Kidney (tissue), 14 donors: ENCODE data around the gene JDP2. TPM values are rescaled to one million over a fixed set of nuclear protein-coding genes. Genes with fewer than 3 reads are reported as not detected.

ENCODE experiments used
- DNase-seq, 5 donors: peaks; one replicate each; pipeline ENCODE4 v3.0.0-alpha.2; 2013 to 2020
- FAIRE-seq: peaks from 2 replicates; lab custom pipeline; 2012; peaks lifted over from hg19 to GRCh38; lab: Jason Lieb, UNC
- H3K27ac ChIP-seq, 2 donors: one replicate each; pipeline ENCODE4 v1.7.0; 2013; ENCODE audit warnings: low read depth in 2 of 2, low read length in 2 of 2, inconsistent platforms in 1 of 2
- H3K27me3 ChIP-seq: one replicate; pipeline ENCODE4 v1.7.1; 2013; ENCODE audit warnings: low read length, inconsistent platforms; ENCODE audit not compliant: control insufficient read depth, insufficient read depth
- H3K36me3 ChIP-seq, 3 donors: one replicate each; pipeline versions ENCODE4 v1.7.0 to v1.7.1; 2013; ENCODE audit warnings: low read length in 3 of 3, control low read depth in 1 of 3, inconsistent platforms in 1 of 3; ENCODE audit not compliant: insufficient read depth in 3 of 3, control insufficient read depth in 2 of 3
- H3K4me1 ChIP-seq, 3 donors: one replicate each; pipeline versions ENCODE4 v1.7.0 to v1.7.1; 2013; ENCODE audit warnings: low read length in 3 of 3, inconsistent platforms in 1 of 3, low read depth in 1 of 3; ENCODE audit not compliant: control insufficient read depth in 2 of 3, insufficient read depth in 2 of 3
- H3K4me3 ChIP-seq, 3 donors: one replicate each; pipeline versions ENCODE4 v1.7.0 to v1.8.1; 2013; ENCODE audit warnings: low read length in 3 of 3, control low read depth in 1 of 3, inconsistent platforms in 1 of 3
- H3K9ac ChIP-seq, 3 donors: one replicate each; pipeline versions ENCODE4 v1.7.0 to v1.7.1; 2013; ENCODE audit warnings: low read length in 3 of 3, control low read depth in 1 of 3, inconsistent platforms in 1 of 3
- H3K9me3 ChIP-seq, 3 donors: one replicate each; pipeline versions ENCODE4 v1.7.0 to v1.7.1; 2013; ENCODE audit warnings: low read length in 3 of 3, control low read depth in 1 of 3, inconsistent platforms in 1 of 3; ENCODE audit not compliant: control insufficient read depth in 2 of 3, insufficient read depth in 1 of 3
- CTCF ChIP-seq: IDR thresholded peaks from 3 replicates; pipeline ENCODE4 v1.5.1; 2012; ENCODE audit warnings: mild to moderate bottlenecking, moderate library complexity, borderline replicate concordance; ENCODE audit not compliant: insufficient read depth; ENCODE audit errors: extremely low read depth
- intact Hi-C: fragments of 100-400 bp; cut with DNase I; formaldehyde crosslinking; loops from one replicate; pipeline ENCODE4 v1.11.1; 2022
- polyA plus RNA-seq: library from polyadenylated mRNA; stranded (reverse); fragments of 350-450 nt; fragmentation: Illumina TruSeq; extraction: RNeasy Lipid Tissue Mini Kit (QIAGEN cat#74804); gene quantifications from one replicate; pipeline ENCODE4 v1.2.3, GENCODE V29; 2014; ENCODE audit warnings: low read depth, low replicate concordance; ENCODE audit not compliant: insufficient read depth
- total RNA-seq: library from RNA; stranded (reverse); fragmentation: NEBNext Ultra II Directional; extraction: Animal tissue kit (Norgen Biotek cat#: 25700); gene quantifications from one replicate; pipeline ENCODE4 v1.2.1, GENCODE V29; 2021
- donor health status: control.
- donor health status: control.
- donor health status: control.
- donor health status: control.
- donor health status: control.
- donor health status: DM: yes; HTN: yes; CAD: no.
- donor health status: Normal renal cell carcinoma (clear cell type).

JDP2 gene
- total and polyA plus RNA-seq, 2 donors from 2014 or later, result 20.1 to 33.4 TPM

GRCh38 chr14:75484711-75485429, 57.0 kb downstream of the JDP2 start:
- Histone ChIP-seq H3K9me3 (no peaks in the 10 kb centered on the region), H3K36me3 (no peaks in the 10 kb centered on the region), H3K27ac (no peak overlapping the region), H3K4me3 (no peak overlapping the region), H3K4me1 (peaks cover 0 to 6% (median 0%) of the 10 kb centered on the region in 3 donors), H3K9ac (no peak overlapping the region), H3K27me3 (no peaks in the 10 kb centered on the region)
- intact Hi-C loops, result loop anchor here (10.0 kb wide), 1 partner anchor 350 kb away; no protein-coding TSS in a partner anchor
- TF ChIP-seq CTCF, result no peak
- FAIRE-seq (no peak), DNase-seq (no peak)

- DNase-seq, result no peak
- TF ChIP-seq CTCF, result no peak
- H3K27ac ChIP-seq, result no peak overlapping the region
- intact Hi-C loops, result loop anchor here (10.0 kb wide), 1 partner anchor 352 kb away; no protein-coding TSS in a partner anchor
- H3K9me3 ChIP-seq, result no peaks in the 10 kb centered on the region
- H3K4me3 ChIP-seq, result no peak overlapping the region
- H3K36me3 ChIP-seq, result no peaks in the 10 kb centered on the region
- H3K9ac ChIP-seq, result no peak overlapping the region
- no peak for FAIRE-seq
- no peaks in the 10 kb centered on the region for H3K27me3 ChIP-seq
- peaks cover 0 to 6% (median 0%) of the 10 kb centered on the region in 3 donors for H3K4me1 ChIP-seq
Observed at GRCh38 chr14:75486318-75486717, 58.5 kb downstream of the JDP2 start.

GRCh38 chr14:75487155-75487671, 59.4 kb downstream of the JDP2 start:
- Histone ChIP-seq H3K27me3 (no peaks in the 10 kb centered on the region), H3K27ac (no peak overlapping the region), H3K36me3 (no peaks in the 10 kb centered on the region), H3K4me1 (peaks cover 0 to 6% (median 0%) of the 10 kb centered on the region in 3 donors), H3K9ac (no peak overlapping the region), H3K4me3 (no peak overlapping the region), H3K9me3 (no peaks in the 10 kb centered on the region)
- DNase-seq (no peak), FAIRE-seq (no peak)
- TF ChIP-seq CTCF, result no peak
- intact Hi-C loops, result loop anchor here (10.0 kb wide), 1 partner anchor 352 kb away; no protein-coding TSS in a partner anchor
